Measurements from ENCODE around the gene USH1C.

DNA sequence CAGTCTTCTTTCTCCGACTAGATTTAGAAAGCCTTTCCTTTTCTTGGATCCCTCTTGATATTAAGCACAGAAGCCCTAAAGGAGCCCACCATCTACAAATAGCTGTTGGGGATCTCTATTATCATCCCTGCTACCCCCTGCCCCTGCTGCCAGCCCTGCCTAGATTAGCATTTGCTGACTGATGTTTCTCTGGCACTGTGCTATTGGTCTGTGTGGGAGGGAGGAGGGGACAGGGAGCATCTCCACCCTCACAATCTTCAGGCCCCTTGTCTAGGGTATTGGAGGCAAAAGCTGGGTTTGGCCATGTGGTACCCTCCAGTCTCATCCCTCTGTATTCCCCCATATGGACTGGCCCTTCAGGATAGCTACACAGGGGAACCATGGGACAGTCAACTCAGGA is 6.2 kb downstream of the USH1C start:
- TF ChIP-seq, protein P1, sequence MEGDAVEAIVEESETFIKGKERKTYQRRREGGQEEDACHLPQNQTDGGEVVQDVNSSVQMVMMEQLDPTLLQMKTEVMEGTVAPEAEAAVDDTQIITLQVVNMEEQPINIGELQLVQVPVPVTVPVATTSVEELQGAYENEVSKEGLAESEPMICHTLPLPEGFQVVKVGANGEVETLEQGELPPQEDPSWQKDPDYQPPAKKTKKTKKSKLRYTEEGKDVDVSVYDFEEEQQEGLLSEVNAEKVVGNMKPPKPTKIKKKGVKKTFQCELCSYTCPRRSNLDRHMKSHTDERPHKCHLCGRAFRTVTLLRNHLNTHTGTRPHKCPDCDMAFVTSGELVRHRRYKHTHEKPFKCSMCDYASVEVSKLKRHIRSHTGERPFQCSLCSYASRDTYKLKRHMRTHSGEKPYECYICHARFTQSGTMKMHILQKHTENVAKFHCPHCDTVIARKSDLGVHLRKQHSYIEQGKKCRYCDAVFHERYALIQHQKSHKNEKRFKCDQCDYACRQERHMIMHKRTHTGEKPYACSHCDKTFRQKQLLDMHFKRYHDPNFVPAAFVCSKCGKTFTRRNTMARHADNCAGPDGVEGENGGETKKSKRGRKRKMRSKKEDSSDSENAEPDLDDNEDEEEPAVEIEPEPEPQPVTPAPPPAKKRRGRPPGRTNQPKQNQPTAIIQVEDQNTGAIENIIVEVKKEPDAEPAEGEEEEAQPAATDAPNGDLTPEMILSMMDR (IDR thresholded peaks at IDR 0.05), result no peak
- no peak for TF ChIP-seq POLR2A (IDR thresholded peaks at IDR 0.05)

All from testis (tissue), 2 donors.